ENCODE data around the gene CCT6B.
A peak's percentile ranks its signal among the peaks of the same experiment; 100 is the strongest.

The CCT6B gene

GRCh38 chr17:34999456-34999855 lies 38.2 kb upstream of the CCT6B start:
- TF ChIP-seq CTCF (IDR thresholded peaks at IDR 0.05; ENCODE audit: insufficient read depth, missing control alignments): no peak
- DNase-seq (ENCODE audit: insufficient read length, low spot score) (no peak), FAIRE-seq (no peak)

DNA sequence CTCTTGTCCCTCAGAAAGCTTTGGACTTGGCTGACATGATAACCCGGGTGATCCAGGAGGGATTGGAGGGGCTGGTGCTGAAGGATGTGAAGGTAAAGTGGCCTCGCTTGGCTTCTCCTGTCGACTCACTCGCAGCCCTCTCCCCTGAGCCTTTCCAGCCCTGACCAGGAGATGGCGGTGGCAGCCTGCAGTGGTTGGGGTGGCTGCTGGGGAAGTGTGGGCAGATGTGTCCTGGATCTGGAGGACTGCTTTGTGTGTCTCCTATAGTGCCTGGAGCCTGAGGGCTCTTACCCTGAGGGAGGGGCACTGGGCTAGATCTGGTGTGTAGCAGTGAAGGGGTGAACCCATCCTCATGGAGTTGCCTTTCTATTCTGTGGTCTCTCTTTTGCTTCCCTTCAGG lies 36.9 kb upstream of the CCT6B start:
- peak; percentile 72 for DNase-seq (ENCODE audit: insufficient read length, low spot score)
- TF ChIP-seq CTCF (IDR thresholded peaks at IDR 0.05; ENCODE audit: insufficient read depth, missing control alignments): peak; percentile 90
- FAIRE-seq: no peak

- FAIRE-seq: no peak
- no peak for DNase-seq (ENCODE audit: insufficient read length, low spot score)
- TF ChIP-seq CTCF (IDR thresholded peaks at IDR 0.05; ENCODE audit: insufficient read depth, missing control alignments): no peak
Measured at GRCh38 chr17:34997355-34997862, 36.1 kb upstream of the CCT6B start.

GRCh38 chr17:34996422-34997285 lies 35.4 kb upstream of the CCT6B start:
- no peak for DNase-seq (ENCODE audit: insufficient read length, low spot score)
- TF ChIP-seq CTCF (IDR thresholded peaks at IDR 0.05; ENCODE audit: insufficient read depth, missing control alignments): no peak
- FAIRE-seq: no peak

GRCh38 chr17:34993031-34993430 lies 31.8 kb upstream of the CCT6B start:
- DNase-seq (ENCODE audit: insufficient read length, low spot score) (no peak), FAIRE-seq (no peak)
- no peak for TF ChIP-seq CTCF (IDR thresholded peaks at IDR 0.05; ENCODE audit: insufficient read depth, missing control alignments)

DNA sequence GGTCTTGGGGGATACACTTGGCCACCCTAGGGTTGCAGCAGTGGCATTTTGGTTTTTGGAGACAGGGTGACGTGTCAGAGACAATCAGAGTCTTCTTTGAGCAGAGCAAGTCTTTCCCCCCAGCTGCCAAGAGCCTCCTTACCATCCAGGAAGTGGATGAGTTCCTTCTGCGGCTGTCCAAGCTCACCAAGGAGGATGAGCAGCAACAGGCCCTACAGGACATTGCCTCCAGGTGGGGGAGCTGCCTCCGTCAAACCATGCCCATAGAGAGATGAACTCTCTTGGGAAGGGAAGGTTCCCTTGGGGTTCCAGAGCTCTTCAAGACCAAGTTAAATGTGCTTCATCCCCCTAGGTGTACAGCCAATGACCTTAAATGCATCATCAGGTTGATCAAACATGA lies 30.3 kb upstream of the CCT6B start:
- DNase-seq (ENCODE audit: insufficient read length, low spot score): no peak
- FAIRE-seq: no peak
- TF ChIP-seq CTCF (IDR thresholded peaks at IDR 0.05; ENCODE audit: insufficient read depth, missing control alignments): no peak

DNA sequence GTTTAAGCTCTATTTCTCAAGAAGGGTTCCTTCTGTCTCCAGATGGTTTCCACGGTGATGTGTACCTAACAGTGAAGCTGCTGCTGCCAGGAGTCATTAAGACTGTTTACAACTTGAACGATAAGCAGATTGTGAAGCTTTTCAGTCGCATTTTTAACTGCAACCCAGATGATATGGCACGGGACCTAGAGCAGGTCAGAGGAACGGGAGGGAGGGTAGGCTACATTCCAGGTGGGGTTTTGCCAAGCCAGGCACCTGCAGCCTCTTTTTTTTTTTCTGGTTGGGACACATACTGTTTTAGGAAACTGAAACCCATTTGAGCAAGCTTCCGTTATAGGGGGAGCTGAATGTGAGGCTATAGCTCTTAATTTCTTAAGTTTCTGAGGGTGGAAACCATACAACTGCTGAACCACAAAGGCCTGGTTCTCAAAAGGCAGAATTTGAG lies 29.7 kb upstream of the CCT6B start:
- DNase-seq (ENCODE audit: insufficient read length, low spot score) (no peak), FAIRE-seq (no peak)
- no peak for TF ChIP-seq CTCF (IDR thresholded peaks at IDR 0.05; ENCODE audit: insufficient read depth, missing control alignments)

Data from D721Med (cell line).